WTC11 (cell line): ENCODE measurements around the gene PON1. TPM values are rescaled to one million over a fixed set of nuclear protein-coding genes. Genes with fewer than 3 reads are reported as not detected.

Source experiments
- ATAC-seq: fragments of 200-7000 bp; cut with Tn5 transposase; 2 replicates; pipeline ENCODE4 v1.10.0; 2021; ENCODE audit warnings: mild to moderate bottlenecking, moderate library complexity
- CTCF ChIA-PET: fragments of 300-600 bp; sonication (Branson Sonifier 250); formaldehyde crosslinking; loops from one replicate; lab custom pipeline; 2021; ENCODE audit warnings: antibody characterized with exemption; lab: Charles Lee
- POLR2A ChIA-PET: fragments of 350-600 bp; sonication (Branson Sonifier 250); formaldehyde crosslinking; loops from one replicate; lab custom pipeline; 2021; ENCODE audit warnings: antibody characterized with exemption; lab: Charles Lee
- DNase-seq: peaks from one replicate; pipeline ENCODE4 v3.0.0; 2021; ENCODE audit warnings: low spot score
- H3K27ac Mint-ChIP-seq: 2 replicates; pipeline ENCODE4 v1.8.0; 2021; ENCODE audit warnings: mixed read lengths
- H3K27me3 Mint-ChIP-seq: 2 replicates; pipeline ENCODE4 v1.8.0; 2021; ENCODE audit warnings: low read depth, mild to moderate bottlenecking, moderate library complexity, mixed read lengths
- H3K36me3 Mint-ChIP-seq: 2 replicates; pipeline ENCODE4 v1.8.0; 2021; ENCODE audit warnings: mixed read lengths
- H3K4me1 Mint-ChIP-seq: 2 replicates; pipeline ENCODE4 v1.8.0; 2022; ENCODE audit warnings: mixed read lengths
- H3K4me3 Mint-ChIP-seq: 2 replicates; pipeline ENCODE4 v1.8.0; 2021; ENCODE audit warnings: mild to moderate bottlenecking, moderate library complexity, mixed read lengths
- H3K9me3 Mint-ChIP-seq: 2 replicates; pipeline ENCODE4 v1.8.0; 2021; ENCODE audit warnings: mixed read lengths
- AR ChIP-seq: fragments of 250-450 bp; sonication (Bioruptor Pico); IDR thresholded peaks from 2 replicates; pipeline ENCODE4 v1.9.0; 2021; ENCODE audit warnings: mild to moderate bottlenecking
- CDX4 ChIP-seq: fragments of 250-450 bp; sonication (Bioruptor Pico); IDR thresholded peaks from 2 replicates; pipeline ENCODE4 v1.9.0; 2021; ENCODE audit warnings: moderate library complexity, mild to moderate bottlenecking, inconsistent platforms, borderline replicate concordance
- ESRRA ChIP-seq: sonication (generic); formaldehyde crosslinking; IDR thresholded peaks from 2 replicates; pipeline ENCODE4 v1.8.1; 2022; ENCODE audit warnings: mild to moderate bottlenecking, missing genetic modification reagents, borderline replicate concordance
- NFE2L1 ChIP-seq: sonication (generic); formaldehyde crosslinking; IDR thresholded peaks from 2 replicates; pipeline ENCODE4 v1.8.1; 2023; ENCODE audit warnings: missing genetic modification reagents
- NFYB ChIP-seq: sonication (generic); formaldehyde crosslinking; conservative IDR thresholded peaks from 2 replicates; pipeline ENCODE4 v1.8.0; 2022; ENCODE audit warnings: low read depth, missing genetic modification reagents
- PRRX2 ChIP-seq: fragments of 250-450 bp; sonication (Bioruptor Pico); IDR thresholded peaks from 2 replicates; pipeline ENCODE4 v1.8.0; 2021; ENCODE audit warnings: mild to moderate bottlenecking
- TEAD4 ChIP-seq: sonication (generic); formaldehyde crosslinking; IDR thresholded peaks from 2 replicates; pipeline ENCODE4 v1.8.0; 2022; ENCODE audit warnings: mild to moderate bottlenecking, missing genetic modification reagents
- ZNF263 ChIP-seq: sonication (generic); formaldehyde crosslinking; IDR thresholded peaks from 2 replicates; pipeline ENCODE4 v1.8.1; 2022; ENCODE audit warnings: low read depth, mild to moderate bottlenecking, moderate library complexity, missing genetic modification reagents
- ZNF416 ChIP-seq: fragments of 250-450 bp; sonication (Bioruptor Pico); IDR thresholded peaks from 2 replicates; pipeline ENCODE4 v1.9.0; 2021; ENCODE audit warnings: mild to moderate bottlenecking, inconsistent platforms
- total RNA-seq: library from RNA; stranded (reverse); gene quantifications from 3 replicates; pipeline ENCODE4 v1.2.3, GENCODE V29; 2021
- TF ChIP-seq, protein P1 (sequence below): fragments of 250-450 bp; sonication (Bioruptor Pico); IDR thresholded peaks from 2 replicates; pipeline ENCODE4 v1.8.0; 2021; ENCODE audit warnings: mild to moderate bottlenecking
- TF ChIP-seq, protein P2 (sequence below): fragments of 250-450 bp; sonication (Bioruptor Pico); IDR thresholded peaks from 2 replicates; pipeline ENCODE4 v1.9.0; 2021; ENCODE audit warnings: mild to moderate bottlenecking, borderline replicate concordance
- TF ChIP-seq, protein P3 (sequence below): sonication (generic); formaldehyde crosslinking; IDR thresholded peaks from 2 replicates; pipeline ENCODE4 v1.8.1; 2023; ENCODE audit warnings: mild to moderate bottlenecking, missing genetic modification reagents, moderate library complexity
- TF ChIP-seq, protein P4 (sequence below): sonication (generic); formaldehyde crosslinking; IDR thresholded peaks from 2 replicates; pipeline ENCODE4 v1.8.0; 2023; ENCODE audit warnings: missing genetic modification reagents, mild to moderate bottlenecking, borderline replicate concordance

PON1 gene
- total RNA-seq, 1 experiment from 2014 or later: 0.26 TPM

- ATAC-seq (no peak), DNase-seq (no peak)
- H3K4me3 Mint-ChIP-seq: no peak overlapping the region
- H3K36me3 Mint-ChIP-seq: no peaks in the 10 kb centered on the region
- TF ChIP-seq NFYB (no peak), ESRRA (CRISPR knock-in tag) (no peak), ZNF263 (CRISPR knock-in tag) (no peak), TEAD4 (no peak), AR (CRISPR knock-in tag) (no peak), PRRX2 (no peak), ZNF416 (no peak), NFE2L1 (no peak), CDX4 (no peak)
- TF ChIP-seq, protein P1, sequence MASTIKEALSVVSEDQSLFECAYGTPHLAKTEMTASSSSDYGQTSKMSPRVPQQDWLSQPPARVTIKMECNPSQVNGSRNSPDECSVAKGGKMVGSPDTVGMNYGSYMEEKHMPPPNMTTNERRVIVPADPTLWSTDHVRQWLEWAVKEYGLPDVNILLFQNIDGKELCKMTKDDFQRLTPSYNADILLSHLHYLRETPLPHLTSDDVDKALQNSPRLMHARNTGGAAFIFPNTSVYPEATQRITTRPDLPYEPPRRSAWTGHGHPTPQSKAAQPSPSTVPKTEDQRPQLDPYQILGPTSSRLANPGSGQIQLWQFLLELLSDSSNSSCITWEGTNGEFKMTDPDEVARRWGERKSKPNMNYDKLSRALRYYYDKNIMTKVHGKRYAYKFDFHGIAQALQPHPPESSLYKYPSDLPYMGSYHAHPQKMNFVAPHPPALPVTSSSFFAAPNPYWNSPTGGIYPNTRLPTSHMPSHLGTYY (CRISPR knock-in tag): no peak
- TF ChIP-seq, protein P2, sequence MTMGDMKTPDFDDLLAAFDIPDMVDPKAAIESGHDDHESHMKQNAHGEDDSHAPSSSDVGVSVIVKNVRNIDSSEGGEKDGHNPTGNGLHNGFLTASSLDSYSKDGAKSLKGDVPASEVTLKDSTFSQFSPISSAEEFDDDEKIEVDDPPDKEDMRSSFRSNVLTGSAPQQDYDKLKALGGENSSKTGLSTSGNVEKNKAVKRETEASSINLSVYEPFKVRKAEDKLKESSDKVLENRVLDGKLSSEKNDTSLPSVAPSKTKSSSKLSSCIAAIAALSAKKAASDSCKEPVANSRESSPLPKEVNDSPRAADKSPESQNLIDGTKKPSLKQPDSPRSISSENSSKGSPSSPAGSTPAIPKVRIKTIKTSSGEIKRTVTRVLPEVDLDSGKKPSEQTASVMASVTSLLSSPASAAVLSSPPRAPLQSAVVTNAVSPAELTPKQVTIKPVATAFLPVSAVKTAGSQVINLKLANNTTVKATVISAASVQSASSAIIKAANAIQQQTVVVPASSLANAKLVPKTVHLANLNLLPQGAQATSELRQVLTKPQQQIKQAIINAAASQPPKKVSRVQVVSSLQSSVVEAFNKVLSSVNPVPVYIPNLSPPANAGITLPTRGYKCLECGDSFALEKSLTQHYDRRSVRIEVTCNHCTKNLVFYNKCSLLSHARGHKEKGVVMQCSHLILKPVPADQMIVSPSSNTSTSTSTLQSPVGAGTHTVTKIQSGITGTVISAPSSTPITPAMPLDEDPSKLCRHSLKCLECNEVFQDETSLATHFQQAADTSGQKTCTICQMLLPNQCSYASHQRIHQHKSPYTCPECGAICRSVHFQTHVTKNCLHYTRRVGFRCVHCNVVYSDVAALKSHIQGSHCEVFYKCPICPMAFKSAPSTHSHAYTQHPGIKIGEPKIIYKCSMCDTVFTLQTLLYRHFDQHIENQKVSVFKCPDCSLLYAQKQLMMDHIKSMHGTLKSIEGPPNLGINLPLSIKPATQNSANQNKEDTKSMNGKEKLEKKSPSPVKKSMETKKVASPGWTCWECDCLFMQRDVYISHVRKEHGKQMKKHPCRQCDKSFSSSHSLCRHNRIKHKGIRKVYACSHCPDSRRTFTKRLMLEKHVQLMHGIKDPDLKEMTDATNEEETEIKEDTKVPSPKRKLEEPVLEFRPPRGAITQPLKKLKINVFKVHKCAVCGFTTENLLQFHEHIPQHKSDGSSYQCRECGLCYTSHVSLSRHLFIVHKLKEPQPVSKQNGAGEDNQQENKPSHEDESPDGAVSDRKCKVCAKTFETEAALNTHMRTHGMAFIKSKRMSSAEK (CRISPR knock-in tag): no peak
- TF ChIP-seq, protein P3, sequence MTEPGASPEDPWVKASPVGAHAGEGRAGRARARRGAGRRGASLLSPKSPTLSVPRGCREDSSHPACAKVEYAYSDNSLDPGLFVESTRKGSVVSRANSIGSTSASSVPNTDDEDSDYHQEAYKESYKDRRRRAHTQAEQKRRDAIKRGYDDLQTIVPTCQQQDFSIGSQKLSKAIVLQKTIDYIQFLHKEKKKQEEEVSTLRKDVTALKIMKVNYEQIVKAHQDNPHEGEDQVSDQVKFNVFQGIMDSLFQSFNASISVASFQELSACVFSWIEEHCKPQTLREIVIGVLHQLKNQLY (CRISPR knock-in tag): no peak
- TF ChIP-seq, protein P4, sequence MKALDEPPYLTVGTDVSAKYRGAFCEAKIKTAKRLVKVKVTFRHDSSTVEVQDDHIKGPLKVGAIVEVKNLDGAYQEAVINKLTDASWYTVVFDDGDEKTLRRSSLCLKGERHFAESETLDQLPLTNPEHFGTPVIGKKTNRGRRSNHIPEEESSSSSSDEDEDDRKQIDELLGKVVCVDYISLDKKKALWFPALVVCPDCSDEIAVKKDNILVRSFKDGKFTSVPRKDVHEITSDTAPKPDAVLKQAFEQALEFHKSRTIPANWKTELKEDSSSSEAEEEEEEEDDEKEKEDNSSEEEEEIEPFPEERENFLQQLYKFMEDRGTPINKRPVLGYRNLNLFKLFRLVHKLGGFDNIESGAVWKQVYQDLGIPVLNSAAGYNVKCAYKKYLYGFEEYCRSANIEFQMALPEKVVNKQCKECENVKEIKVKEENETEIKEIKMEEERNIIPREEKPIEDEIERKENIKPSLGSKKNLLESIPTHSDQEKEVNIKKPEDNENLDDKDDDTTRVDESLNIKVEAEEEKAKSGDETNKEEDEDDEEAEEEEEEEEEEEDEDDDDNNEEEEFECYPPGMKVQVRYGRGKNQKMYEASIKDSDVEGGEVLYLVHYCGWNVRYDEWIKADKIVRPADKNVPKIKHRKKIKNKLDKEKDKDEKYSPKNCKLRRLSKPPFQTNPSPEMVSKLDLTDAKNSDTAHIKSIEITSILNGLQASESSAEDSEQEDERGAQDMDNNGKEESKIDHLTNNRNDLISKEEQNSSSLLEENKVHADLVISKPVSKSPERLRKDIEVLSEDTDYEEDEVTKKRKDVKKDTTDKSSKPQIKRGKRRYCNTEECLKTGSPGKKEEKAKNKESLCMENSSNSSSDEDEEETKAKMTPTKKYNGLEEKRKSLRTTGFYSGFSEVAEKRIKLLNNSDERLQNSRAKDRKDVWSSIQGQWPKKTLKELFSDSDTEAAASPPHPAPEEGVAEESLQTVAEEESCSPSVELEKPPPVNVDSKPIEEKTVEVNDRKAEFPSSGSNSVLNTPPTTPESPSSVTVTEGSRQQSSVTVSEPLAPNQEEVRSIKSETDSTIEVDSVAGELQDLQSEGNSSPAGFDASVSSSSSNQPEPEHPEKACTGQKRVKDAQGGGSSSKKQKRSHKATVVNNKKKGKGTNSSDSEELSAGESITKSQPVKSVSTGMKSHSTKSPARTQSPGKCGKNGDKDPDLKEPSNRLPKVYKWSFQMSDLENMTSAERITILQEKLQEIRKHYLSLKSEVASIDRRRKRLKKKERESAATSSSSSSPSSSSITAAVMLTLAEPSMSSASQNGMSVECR (CRISPR knock-in tag): no peak
- H3K9me3 Mint-ChIP-seq: peaks cover 6% of the 10 kb centered on the region
- POLR2A ChIA-PET: no interaction called here
- no peaks in the 10 kb centered on the region; the same call in 1 of the 2 replicates for H3K27me3 Mint-ChIP-seq
- H3K27ac Mint-ChIP-seq: no peak overlapping the region
- H3K4me1 Mint-ChIP-seq: no peaks in the 10 kb centered on the region
- CTCF ChIA-PET: no interaction called here
These were observed 11.8 kb downstream of the PON1 start for GRCh38 chr7:95312561-95312960.
